DMS 273 (cell line): ENCODE results near the gene NFATC2.

ENCODE experiments used
- DNase-seq: peaks from one replicate; lab custom pipeline; 2025; ENCODE audit not compliant: unreplicated experiment; lab: John Stamatoyannopoulos, UW

The NFATC2 gene

DNA sequence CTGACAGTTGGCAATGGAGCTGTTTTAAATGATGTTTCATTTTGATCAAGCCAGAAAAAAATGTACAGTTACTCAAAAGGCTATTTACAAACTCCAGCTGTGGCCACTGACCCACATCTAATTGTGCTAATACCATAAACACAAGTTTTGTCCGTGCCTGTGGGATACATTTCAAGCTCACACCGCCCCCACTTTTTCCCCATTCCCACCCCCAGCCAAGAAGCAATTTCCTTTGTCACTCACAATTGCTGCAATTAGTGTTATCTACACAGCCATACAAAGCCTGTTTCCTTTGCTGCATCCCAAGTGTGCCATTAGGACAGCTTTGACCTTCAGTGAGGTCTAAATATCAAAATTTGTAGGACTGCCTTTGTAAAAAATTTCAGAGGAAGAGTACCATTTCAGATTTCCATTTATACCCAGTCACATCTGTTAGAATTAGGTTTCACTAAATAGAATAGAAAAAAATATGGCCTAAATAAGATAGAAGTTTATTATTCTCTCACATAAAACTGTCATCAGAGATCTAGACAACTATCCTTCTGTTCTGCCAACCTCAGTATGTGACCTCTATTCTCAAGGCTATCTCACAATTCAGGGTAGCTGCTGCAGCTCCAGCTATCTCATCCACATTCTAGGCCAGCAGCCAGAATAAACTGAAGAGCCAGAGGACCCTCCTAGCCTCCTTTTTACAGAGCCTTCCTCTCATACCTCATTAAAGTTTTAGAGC is 202.6 kb downstream of the NFATC2 start:
- DNase-seq = no peak

DNA sequence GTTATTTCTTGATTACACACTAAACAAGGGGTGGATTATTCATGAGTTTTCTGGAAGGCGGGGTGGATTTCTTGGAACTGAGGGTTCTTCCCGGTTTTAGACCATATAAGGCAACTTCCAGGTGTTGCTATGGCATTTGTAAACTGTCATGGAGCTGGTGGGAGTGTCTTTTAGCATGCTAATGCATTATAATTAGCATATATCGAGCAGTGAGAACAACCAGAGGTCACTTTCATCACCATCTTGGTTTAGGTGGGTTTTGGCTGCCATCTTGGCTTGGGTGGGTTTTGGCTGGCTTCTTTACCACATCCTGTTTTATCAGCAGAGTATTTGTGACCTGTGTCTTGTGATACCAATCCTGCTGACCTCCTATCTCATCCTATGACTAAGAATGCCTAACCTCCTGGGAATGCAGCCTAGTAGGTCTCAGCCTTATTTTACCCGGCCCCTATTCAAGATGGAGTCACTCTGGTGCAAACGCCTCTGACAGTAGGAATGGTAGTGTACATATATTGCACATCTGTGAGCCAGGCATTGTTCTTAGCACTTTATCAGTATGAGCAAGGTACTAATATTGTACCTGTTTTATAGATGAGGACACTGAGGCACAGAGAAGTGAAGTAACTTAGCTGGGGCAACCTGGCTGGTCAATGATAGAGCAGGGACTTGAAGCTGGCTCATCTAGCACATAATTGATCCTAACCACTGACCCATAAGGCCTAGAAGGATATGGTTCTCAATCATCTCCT is 203.7 kb downstream of the NFATC2 start:
- no peak for DNase-seq

DNA sequence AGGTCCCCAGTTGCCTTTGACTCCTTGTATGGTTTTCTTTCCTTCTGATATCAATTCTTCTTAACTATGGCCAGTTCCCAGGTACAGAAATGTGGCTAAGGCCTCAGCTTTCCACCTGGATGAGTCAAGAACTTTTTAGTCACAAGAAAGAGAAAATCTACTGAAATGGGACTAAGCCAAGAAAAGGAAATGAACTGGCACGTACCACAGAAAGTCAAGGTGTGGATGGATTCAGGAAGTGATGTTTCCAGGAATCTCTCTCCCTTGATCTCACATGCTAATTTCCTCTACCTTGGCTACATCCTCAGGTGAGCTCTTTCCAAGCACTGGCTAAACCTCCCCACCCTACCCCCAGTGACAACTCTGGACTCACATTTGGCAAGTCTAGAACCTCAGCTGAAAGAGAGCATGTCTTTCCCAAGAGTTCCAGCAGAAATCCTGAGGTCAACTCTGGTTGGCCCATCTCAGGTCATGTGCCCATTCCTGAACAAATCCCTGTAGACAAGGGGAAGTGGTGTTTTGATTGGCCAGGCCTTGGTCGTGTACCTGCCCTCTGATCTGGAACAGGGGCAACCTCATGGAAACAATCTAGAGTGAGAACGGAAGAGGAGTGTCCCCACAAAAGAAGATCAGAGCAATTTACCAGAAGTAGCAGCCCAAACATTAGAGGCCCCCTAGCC is 205.3 kb downstream of the NFATC2 start:
- no peak for DNase-seq
